T1000 (cell line): ENCODE results near the gene MICA.
"Not testable (repeated sequence)": the region's sequence is repeated elsewhere in the genome, so short reads cannot be mapped to it uniquely, and the experiment has no call there.

Experiments
- DNase-seq: peaks from one replicate; lab custom pipeline; 2025; ENCODE audit warnings: mixed read lengths; lab: John Stamatoyannopoulos, UW

MICA gene

GRCh38 chr6:31381666-31382065 is 21.7 kb upstream of the MICA start:
- DNase-seq, result no peak

DNA sequence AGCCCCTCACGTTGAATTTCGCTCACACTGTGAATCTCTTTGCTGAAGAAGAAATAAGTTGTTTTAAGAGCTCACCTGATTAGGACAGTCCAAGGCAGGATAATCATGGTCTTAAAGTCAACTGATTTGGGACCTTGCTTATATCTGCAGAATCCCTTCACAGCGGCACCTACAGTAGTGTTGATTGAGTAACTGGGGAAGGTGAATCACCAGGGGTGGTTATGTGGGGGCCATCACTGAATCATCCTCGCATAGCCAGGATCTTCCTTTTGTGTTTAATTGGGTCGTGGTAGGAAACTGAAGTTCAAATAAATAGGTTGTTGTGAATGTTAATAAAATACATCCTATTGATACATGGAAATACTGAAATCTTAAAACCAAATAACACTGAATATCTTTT is 20.2 kb upstream of the MICA start:
- no peak for DNase-seq

DNA sequence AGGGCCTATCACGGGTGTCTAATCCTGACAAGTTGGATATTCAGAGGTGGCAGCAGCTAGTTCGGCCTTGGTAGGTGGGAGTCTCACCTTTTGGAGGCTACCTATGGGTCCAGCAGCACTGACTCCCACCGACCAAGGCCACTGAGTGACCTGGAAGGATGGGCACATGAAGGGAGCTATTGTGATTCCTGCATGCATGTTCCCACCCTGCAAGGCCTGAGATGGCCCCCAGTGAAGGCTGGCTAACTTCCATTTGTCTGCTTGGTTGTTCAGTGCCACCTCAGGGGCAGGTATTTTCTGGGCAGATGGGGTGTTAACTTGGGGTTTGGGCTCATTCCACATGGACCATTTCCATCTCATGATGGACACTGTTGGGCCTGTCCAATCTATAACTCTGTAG is 18.4 kb upstream of the MICA start:
- DNase-seq, result no peak

DNA sequence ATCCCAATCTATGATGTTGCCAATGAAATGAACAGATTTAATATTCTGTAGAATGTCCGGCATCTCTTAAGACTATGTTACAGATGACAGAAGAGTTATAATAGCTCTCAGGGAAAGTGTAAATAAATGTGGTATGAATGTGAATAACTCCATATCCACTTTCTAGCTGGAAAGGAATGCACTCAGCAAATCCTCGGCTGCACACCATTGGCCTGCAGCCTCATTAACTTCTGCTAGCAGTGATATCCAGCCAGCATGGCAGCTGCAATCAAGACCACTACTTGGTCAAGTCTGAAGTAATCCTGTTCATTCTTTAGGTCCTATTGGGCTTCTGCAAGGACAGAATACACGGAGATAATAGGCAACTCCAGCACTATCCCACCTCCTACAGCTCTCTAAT is 17.3 kb upstream of the MICA start:
- no peak for DNase-seq

- no peak for DNase-seq
These were observed 16.4 kb upstream of the MICA start for GRCh38 chr6:31386977-31387376.

DNA sequence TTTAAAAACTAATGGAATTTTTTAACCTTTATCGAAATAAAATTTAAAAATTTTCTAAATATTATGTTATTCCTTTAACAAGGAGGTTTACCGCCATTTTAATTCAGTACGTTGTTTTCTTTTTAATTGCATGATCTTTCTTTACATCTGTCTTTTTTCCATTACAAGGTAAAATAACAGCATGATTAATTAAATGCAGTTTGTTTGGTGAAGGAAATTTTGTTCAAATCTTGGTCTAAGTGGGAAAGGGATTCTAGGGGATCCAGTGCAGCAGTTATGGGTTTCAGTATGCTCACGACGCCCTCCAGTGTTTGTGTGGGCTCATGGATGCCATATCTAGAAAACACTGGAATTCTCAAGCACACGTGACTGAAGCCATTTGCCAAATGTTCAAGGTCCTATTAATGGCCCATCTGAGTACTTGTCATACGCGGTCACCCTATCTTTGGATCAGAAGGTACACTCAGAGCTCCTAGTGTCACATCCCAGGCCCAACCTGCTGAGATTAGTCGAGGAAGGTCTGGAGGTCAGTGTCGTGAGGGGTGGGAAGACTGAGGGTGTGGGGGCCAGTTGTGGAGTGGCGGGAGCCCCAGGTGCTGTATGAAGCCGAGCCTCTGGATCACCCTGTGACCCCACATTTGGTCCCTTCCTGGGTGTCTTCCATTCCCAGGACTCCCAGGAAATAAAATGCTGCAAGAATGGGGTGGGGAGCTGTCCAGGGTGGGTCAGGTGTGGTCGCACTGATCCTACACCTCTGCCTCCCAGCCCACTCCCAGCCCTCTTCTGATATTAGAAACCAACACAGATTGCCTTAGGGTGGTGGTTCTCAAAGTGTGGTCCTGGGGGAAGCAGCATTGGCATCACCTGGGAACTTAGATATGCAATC is 14.2 kb upstream of the MICA start:
- not testable (repeated sequence) for DNase-seq

GRCh38 chr6:31389802-31390132 is 13.6 kb upstream of the MICA start:
- DNase-seq, result not testable (repeated sequence)

- no peak for DNase-seq
These were observed 9.5 kb upstream of the MICA start for GRCh38 chr6:31393932-31394331.

DNA sequence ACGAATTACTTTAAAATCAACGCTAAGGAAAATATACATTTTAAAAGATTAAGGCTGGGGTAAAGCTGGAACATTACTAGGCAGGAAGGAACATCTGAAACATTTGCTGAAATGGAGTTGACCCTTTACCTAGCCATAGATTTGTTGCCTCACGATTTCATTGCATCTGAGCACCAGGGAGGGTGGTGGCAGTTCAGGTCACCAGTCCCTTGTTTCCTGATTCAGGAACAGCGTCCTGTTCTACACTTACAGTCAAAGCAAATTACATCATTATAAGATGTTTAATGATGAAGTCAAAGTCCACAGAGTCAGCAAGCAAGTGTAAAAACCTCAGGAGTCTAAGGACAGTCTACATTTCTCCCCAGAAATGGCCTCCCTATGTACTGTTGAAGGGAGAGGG is 9.0 kb upstream of the MICA start:
- no peak for DNase-seq

GRCh38 chr6:31395832-31396231 is 7.6 kb upstream of the MICA start:
- DNase-seq, result no peak

- DNase-seq, result peak; percentile 69
These were observed 6.8 kb upstream of the MICA start for GRCh38 chr6:31396422-31397152.

DNA sequence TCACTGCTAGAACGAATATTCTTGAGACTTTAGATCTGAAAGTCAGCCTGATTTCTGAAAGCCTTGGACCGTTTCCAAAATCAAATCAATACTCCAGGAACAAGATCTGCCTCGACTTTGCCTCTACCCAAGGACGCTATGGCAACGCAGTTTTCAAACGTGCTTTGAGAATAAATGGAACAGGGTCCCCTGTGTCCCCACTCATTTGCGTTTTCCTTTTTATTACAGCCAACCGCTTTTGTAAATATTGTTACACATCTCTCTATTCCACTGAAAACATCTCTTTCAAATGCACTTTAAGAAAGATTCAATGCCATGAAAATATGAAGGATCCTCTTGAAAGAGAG is 6.3 kb upstream of the MICA start:
- DNase-seq, result not testable (repeated sequence)

DNA sequence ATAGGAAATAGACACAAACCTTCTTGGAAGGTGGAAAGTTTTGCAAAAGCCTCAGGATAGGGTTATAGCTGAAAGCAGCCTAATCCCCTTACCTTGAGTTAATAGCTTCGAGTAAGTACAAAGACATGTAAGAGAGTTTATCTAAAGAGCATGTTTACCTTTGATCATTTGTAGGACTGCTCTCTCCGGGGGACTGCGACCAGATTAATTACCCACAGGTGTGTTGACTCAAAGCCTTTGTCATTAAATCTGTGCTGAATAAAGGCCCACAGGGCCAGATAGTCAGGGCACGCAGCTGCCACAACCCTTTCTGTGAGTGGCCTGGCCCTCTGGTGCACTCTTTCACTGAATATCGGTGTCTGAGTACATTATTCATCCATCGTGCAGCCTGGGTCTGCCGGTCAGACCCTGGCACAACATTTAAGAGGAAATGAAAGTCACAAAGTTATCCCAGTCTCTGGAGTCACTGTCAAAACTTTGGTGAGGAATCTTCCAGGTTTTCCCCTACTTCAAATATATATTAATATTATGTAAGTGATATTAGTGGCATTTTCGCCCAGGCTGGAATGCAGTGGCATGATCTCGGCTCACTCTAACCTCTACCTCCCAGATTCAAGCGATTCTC is 5.4 kb upstream of the MICA start:
- DNase-seq, result no peak

GRCh38 chr6:31399589-31400466 is 3.6 kb upstream of the MICA start:
- DNase-seq, result peak; percentile 82

- no peak for DNase-seq
These were observed 2.7 kb upstream of the MICA start for GRCh38 chr6:31400467-31401289.

DNA sequence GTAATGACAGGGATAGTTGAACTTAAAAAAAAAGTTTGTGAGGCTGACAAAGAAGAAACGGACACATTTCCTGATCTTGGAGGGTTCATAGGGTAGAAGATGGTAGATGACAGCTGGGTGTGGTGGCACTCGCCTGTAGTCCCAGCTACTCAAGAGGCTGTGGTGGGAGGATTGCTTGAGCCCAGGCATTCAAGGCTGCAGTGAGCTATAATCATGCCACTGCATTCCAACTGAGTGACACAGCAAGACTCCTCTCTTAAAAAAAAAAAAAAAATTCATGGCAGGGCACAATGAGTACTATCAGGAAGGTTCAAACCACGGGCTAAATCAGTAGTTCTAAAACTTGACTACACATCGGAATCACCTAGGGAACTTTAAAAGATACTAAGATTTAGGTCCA is 2.0 kb upstream of the MICA start:
- DNase-seq, result peak; percentile 38

DNA sequence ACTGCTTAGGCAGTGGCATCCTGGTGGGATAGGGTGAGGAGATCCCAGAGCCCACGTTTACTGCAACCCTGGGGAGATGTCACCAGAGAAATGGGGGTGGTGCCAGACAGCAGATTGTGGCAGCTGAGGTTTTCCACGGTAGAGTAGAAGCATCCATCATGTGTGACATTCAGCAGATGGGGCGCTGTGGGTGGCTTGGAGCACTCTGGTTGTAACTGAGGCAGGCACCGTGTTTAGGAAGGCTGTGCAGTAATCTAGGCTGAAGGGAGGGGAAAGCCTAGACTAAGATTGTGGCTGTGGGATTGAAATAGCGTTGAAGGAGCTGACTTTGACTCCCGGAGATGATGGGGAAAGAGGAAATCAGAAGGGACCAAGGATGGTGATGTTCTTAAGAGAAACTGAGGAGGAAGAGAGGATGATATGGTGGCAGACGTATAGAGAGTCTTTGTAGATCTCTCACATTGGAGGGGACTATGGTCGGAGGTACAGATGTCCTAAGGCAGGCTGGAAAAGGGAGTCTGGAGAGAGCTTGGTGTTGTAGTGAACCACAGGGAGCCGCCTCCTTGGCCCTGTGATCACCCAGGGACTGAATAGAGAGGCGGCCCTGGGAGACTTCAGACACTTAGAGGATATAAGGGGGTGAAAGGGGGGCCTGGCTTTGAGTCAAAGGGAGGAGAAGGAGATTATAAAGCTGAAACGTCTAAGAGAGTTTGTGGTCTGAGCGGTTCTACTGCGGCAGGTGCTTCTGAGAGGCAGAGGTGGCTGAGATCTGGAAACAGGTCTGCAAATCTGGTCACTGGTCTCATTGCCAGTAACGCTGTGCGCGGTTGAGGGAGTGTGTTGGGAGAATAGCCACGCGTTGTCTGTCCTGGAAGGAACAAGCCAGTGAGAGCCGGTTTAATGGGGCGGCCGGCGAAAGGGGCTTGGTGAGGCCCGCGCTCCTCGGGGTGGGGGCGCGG is 792 bp upstream of the MICA start:
- no peak for DNase-seq

DNA sequence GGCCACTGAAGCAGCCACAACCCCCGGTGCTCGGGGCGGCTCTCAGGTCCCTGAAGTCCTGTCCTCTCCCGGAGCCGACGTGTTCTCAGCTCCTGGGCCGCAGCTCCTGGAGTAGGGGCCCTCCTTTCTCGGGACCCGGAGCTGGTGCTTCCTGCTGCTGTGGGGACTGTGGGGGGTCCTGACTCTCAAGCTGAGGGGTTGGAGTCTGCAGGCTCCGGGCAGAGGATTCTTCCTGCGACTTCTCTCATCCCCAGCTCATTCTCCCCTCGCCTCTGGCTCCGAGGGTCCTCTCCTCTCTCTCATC is 618 bp downstream of the MICA start:
- not testable (repeated sequence) for DNase-seq

DNA sequence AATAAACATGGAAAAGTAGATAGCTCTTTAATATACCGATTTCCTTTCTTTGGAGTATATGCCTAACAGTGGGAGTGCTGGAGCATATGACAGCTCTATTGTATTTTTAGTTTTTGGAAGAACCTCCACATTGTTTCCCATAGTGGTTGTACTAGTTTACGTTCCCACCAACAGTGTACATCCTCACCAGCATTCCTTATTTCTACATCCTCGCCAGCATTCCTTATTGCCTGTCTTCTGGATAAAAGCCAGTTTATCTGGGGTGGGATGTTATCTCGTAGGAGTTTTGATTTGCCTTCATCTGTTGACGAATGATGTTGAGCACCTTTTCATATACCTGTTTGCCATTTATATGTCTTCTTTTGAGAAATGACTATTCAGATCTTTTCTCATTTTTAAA is 2.6 kb downstream of the MICA start:
- no peak for DNase-seq

DNA sequence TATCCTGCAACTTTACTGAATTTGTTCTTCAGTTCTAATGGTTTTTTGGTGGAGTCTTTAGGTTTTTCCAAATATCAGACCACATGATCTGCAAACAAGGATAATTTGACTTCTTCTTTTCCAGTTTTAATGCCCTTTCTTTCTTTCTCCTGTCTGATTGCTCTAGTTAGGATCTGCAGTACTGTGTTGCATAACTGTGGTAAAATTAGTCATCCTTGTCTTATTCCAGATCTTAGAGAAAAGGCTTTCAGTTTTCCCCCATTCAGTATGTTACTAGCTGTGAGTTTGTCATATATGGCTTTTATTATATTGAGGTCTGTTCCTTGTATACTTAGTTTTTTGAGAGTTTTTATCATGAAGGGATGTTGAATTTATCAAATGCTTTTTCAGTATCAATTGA is 4.3 kb downstream of the MICA start:
- DNase-seq, result no peak
